PC-3 (cell line): ENCODE measurements around the gene RCCD1. TPM values are rescaled to one million over a fixed set of nuclear protein-coding genes. Genes with fewer than 3 reads are reported as not detected.

Experiments
- ATAC-seq: fragments of 200-7000 bp; cut with Tn5 transposase; 2 replicates; pipeline ENCODE4 v1.9.1; 2020; ENCODE audit warnings: mild to moderate bottlenecking, moderate library complexity
- BruUV-seq: library from RNA; stranded (reverse); fragments of 400-500 nt; replicated peaks from 2 replicates; lab custom pipeline; 2021; lab: Mats Ljungman, UMichigan
- CTCF ChIA-PET: fragments of 300-600 bp; sonication (Branson Sonifier 250); formaldehyde crosslinking; loops from one replicate; lab custom pipeline; 2022; ENCODE audit warnings: antibody characterized with exemption; lab: Charles Lee
- POLR2A ChIA-PET: fragments of 300-600 bp; sonication (Branson Sonifier 250); formaldehyde crosslinking; loops from one replicate; lab custom pipeline; 2022; ENCODE audit warnings: antibody characterized with exemption; ENCODE audit not compliant: unreplicated experiment; lab: Charles Lee
- DNase-seq: peaks from one replicate; pipeline ENCODE4 v3.0.0-alpha.2; 2015
- H2AFZ ChIP-seq: fragments of 300-600 bp; sonication (generic); 2 replicates; pipeline ENCODE4 v1.6.0; 2016; ENCODE audit warnings: antibody characterized with exemption, low read length
- H3F3A ChIP-seq: fragments of 300-600 bp; sonication (generic); one replicate; pipeline ENCODE4 v1.6.0; 2017; ENCODE audit warnings: antibody characterized with exemption, low read length, control low read depth, mild to moderate bottlenecking; ENCODE audit not compliant: unreplicated experiment
- H3K27ac ChIP-seq: fragments of 300-600 bp; sonication (generic); 2 replicates; pipeline ENCODE4 v1.5.1; 2016; ENCODE audit warnings: mild to moderate bottlenecking, low read length
- H3K27me3 ChIP-seq: fragments of 300-600 bp; sonication (generic); 2 replicates; pipeline ENCODE4 v1.6.1; 2016; ENCODE audit warnings: low read length, mixed read lengths
- H3K36me3 ChIP-seq: fragments of 300-600 bp; sonication (generic); 2 replicates; pipeline ENCODE4 v1.6.1; 2016; ENCODE audit warnings: low read depth, mixed run types, low read length, mixed read lengths
- H3K4me1 ChIP-seq: fragments of 300-600 bp; sonication (generic); 2 replicates; pipeline ENCODE4 v1.5.1; 2016; ENCODE audit warnings: low read length; ENCODE audit not compliant: insufficient read depth
- H3K4me2 ChIP-seq: fragments of 300-600 bp; sonication (generic); 2 replicates; pipeline ENCODE4 v1.6.0; 2016; ENCODE audit warnings: low read length
- H3K4me3 ChIP-seq: fragments of 300-600 bp; sonication (generic); 2 replicates; pipeline ENCODE4 v1.5.1; 2016; ENCODE audit warnings: mild to moderate bottlenecking, low read length, mixed read lengths
- H3K79me2 ChIP-seq: fragments of 300-600 bp; sonication (generic); 2 replicates; pipeline ENCODE4 v1.6.1; 2017; ENCODE audit warnings: low read length, mixed read lengths
- H3K9ac ChIP-seq: fragments of 300-600 bp; sonication (generic); 2 replicates; pipeline ENCODE4 v1.6.0; 2016; ENCODE audit warnings: mild to moderate bottlenecking, low read length
- H3K9me2 ChIP-seq: fragments of 300-600 bp; sonication (generic); replicated peaks from 2 replicates; pipeline ENCODE4 v1.6.1; 2016; ENCODE audit warnings: mixed run types, low read length, mixed read lengths
- H3K9me3 ChIP-seq: fragments of 300-600 bp; sonication (generic); 2 replicates; pipeline ENCODE4 v1.6.1; 2016; ENCODE audit warnings: low read length, mixed read lengths
- H4K20me1 ChIP-seq: fragments of 300-600 bp; sonication (generic); 2 replicates; pipeline ENCODE4 v1.6.1; 2016; ENCODE audit warnings: low read length, mixed read lengths
- CTCF ChIP-seq: fragments of 300-600 bp; sonication (generic); conservative IDR thresholded peaks from 2 replicates; pipeline ENCODE4 v1.5.1; 2017; ENCODE audit warnings: antibody characterized with exemption, low read depth, mild to moderate bottlenecking, low read length
- EZH2 ChIP-seq: fragments of 300-600 bp; sonication (generic); IDR thresholded peaks from one replicate; pipeline ENCODE4 v1.6.1; 2017; ENCODE audit warnings: antibody characterized with exemption, mild to moderate bottlenecking, low read length; ENCODE audit not compliant: unreplicated experiment
- EZH2phosphoT487 ChIP-seq: fragments of 300-600 bp; sonication (generic); IDR thresholded peaks from 2 replicates; pipeline ENCODE4 v1.6.1; 2018; ENCODE audit warnings: mild to moderate bottlenecking, antibody characterized with exemption, low read length, borderline replicate concordance
- intact Hi-C: fragments of 100-400 bp; cut with micrococcal nuclease; formaldehyde crosslinking; loops from 2 replicates; pipeline ENCODE4 v1.9.0; 2023
- total RNA-seq: library from RNA; depleted of rRNA; stranded (reverse); fragments of >200 nt; gene quantifications from 2 replicates; pipeline ENCODE4 v1.2.3, GENCODE V29; 2014

The RCCD1 gene
- total RNA-seq, 1 experiment from 2014 or later = 9.2 TPM

- POLR2A ChIA-PET = no interaction called here
- Histone ChIP-seq H3K9me3 (no peaks in the 10 kb centered on the region), H3F3A (no peaks in the 10 kb centered on the region), H3K36me3 (peaks cover 46% of the 10 kb centered on the region), H3K9me2 (no peaks in the 10 kb centered on the region), H3K4me2 (no peak overlapping the region), H3K4me1 (no peaks in the 10 kb centered on the region), H2AFZ (no peak overlapping the region), H3K27ac (no peak overlapping the region), H3K79me2 (no peaks in the 10 kb centered on the region), H3K9ac (no peak overlapping the region), H4K20me1 (no peaks in the 10 kb centered on the region), H3K4me3 (no peak overlapping the region), H3K27me3 (no peaks in the 10 kb centered on the region)
- intact Hi-C loops = no loop called here
- BruUV-seq = no TSS peak
- CTCF ChIA-PET = no interaction called here
- TF ChIP-seq EZH2 (no peak), CTCF (no peak), EZH2phosphoT487 (no peak)
- DNase-seq = no peak
- no peak for ATAC-seq
Observed at GRCh38 chr15:90968434-90968833, 13.8 kb downstream of the RCCD1 start.

DNA sequence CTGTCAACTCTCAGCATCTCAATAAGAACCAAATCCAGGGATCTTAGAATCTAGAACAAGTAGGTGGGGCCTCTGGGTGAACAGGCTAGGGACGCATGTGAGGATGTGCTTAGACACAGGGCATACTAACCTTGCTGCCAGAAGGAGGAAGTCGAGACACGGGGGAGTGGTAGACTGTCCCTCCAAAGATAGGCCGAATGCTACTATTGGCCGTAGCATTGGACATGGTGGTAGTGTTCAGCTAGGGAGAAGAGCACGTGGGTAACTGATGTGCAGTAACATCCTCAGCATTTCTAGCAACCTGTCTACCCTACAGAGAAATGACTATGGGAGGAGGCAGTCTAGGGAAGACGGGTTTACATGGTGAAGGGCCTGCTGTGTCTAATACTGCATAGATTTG is 15.6 kb downstream of the RCCD1 start:
- H3K4me3 ChIP-seq = no peak overlapping the region
- H3K36me3 ChIP-seq = peaks cover 55% of the 10 kb centered on the region
- POLR2A ChIA-PET = no interaction called here
- H3K4me1 ChIP-seq = no peaks in the 10 kb centered on the region
- DNase-seq (no peak), ATAC-seq (no peak)
- no peak overlapping the region for H3K9ac ChIP-seq
- H3K9me3 ChIP-seq = no peaks in the 10 kb centered on the region
- H3K4me2 ChIP-seq = no peak overlapping the region
- H4K20me1 ChIP-seq = no peaks in the 10 kb centered on the region
- H3K9me2 ChIP-seq = no peaks in the 10 kb centered on the region
- no peak overlapping the region for H2AFZ ChIP-seq
- CTCF ChIA-PET = no interaction called here
- no peak overlapping the region for H3K27ac ChIP-seq
- TF ChIP-seq EZH2 = no peak
- TF ChIP-seq EZH2phosphoT487 = no peak
- TF ChIP-seq CTCF = no peak
- intact Hi-C loops = no loop called here
- H3K27me3 ChIP-seq = no peaks in the 10 kb centered on the region
- BruUV-seq = no TSS peak
- H3K79me2 ChIP-seq = no peaks in the 10 kb centered on the region
- no peaks in the 10 kb centered on the region for H3F3A ChIP-seq

DNA sequence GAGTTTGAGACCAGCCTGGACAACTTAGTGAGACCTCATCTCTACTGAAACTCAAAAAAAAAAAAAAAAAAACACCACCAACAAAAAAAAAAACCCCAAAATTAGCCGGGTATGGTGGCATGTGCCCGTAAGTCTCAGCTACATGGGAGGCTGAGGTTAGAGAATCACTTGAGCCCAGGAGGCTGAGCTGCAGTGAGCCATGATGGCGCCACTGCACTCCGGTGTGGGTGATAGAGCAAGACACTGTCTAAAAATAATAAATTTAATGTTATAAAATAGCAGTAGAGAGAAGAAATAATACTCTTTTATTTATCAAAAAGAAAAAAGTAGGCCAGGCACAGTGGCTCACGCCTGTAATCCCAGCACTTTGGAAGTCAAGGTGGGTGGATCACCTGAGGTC is 17.4 kb downstream of the RCCD1 start:
- no peaks in the 10 kb centered on the region for H4K20me1 ChIP-seq
- H3K27ac ChIP-seq = no peak overlapping the region
- no peaks in the 10 kb centered on the region for H3K79me2 ChIP-seq
- no peaks in the 10 kb centered on the region for H3K27me3 ChIP-seq
- H2AFZ ChIP-seq = no peak overlapping the region
- no TSS peak for BruUV-seq
- no peak overlapping the region for H3K4me3 ChIP-seq
- H3K4me2 ChIP-seq = no peak overlapping the region
- no peak overlapping the region for H3K9ac ChIP-seq
- H3K36me3 ChIP-seq = peaks cover 58% of the 10 kb centered on the region
- TF ChIP-seq EZH2phosphoT487 (no peak), EZH2 (no peak), CTCF (no peak)
- no peaks in the 10 kb centered on the region for H3K9me3 ChIP-seq
- intact Hi-C loops = no loop called here
- H3K4me1 ChIP-seq = no peaks in the 10 kb centered on the region
- POLR2A ChIA-PET = no interaction called here
- DNase-seq (no peak), ATAC-seq (no peak)
- CTCF ChIA-PET = no interaction called here
- no peaks in the 10 kb centered on the region for H3F3A ChIP-seq
- no peaks in the 10 kb centered on the region for H3K9me2 ChIP-seq
